GM18858 (cell line): Measurements from ENCODE around the gene RASSF5.

ENCODE experiments used
- ATAC-seq: cut with Tn5 transposase; IDR thresholded peaks from one replicate; pipeline ENCODE4 v1.9.1; 2021; ENCODE audit not compliant: unreplicated experiment

Gene RASSF5

DNA sequence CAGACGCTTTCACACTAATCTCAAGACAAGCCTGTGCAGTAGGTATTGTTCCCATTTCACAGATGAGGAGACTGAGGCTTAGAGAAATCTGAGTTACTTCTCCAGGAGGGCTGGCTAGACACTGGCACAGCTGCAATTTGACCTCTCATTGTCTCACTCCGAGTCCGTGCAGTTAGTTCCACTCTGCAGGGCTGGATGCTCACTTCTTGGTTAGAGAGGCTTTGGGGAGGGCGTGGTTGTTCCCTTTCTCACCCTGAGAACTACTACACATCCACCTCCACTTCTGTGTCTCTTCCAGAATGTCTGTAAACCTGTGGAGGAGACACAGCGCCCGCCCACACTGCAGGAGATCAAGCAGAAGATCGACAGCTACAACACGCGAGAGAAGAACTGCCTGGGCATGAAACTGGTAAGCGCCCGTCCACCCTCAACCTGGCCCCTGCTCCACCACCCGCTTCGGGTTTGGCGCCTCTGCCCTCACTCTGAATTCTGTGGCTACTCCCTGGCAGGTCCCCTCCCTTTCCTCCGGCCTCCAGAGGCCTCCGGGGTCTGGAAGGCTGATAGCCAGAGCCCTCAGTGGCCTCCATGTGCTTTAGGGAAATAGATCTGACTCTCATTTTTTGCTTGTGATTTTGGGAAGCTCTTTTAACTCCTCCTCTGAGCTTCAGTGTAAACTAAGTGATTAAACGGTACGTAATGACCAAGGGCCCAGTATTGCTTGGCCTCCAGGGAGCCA, 75.8 kb downstream of the RASSF5 start:
- no peak for ATAC-seq

DNA sequence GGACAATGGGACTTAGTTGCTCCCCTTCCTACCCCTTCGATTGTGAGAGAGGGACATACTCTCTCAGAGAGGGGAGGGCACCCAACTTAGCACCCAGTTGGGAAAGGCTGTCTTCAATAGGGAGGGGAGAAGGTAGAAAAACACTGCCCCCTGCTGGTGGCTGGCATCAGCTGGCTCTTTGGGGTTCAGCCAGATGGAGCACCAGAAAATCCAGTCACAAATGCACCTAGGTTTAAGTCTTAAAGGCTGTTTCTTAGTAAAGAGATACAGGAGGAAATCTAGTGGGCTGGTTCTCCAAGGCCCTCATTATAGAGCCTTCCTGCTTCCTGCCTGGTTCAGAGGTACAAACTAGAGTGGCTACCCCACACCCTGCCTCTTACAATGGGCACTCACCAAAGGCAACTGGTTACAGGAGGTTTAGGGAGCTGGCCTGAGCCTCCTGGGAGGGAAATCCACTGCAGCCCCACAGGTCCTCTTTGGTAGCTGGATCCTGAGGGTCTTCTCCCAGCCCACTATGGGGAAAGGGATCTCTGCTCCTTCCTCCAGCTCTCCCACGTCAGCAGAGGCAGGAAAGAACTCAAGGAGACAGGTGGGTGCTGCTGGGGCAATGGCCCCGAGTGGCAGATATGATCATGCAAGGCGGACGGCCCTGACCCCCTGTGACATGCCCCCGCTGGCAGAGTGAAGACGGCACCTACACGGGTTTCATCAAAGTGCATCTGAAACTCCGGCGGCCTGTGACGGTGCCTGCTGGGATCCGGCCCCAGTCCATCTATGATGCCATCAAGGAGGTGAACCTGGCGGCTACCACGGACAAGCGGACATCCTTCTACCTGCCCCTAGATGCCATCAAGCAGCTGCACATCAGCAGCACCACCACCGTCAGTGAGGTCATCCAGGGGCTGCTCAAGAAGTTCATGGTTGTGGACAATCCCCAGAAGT, 76.6 kb downstream of the RASSF5 start:
- ATAC-seq, result no peak

- ATAC-seq, result no peak
Measured at GRCh38 chr1:206584683-206585082, 77.4 kb downstream of the RASSF5 start.

- ATAC-seq, result no peak
Measured at GRCh38 chr1:206586501-206587445, 79.4 kb downstream of the RASSF5 start.

GRCh38 chr1:206587904-206588303, 80.6 kb downstream of the RASSF5 start:
- ATAC-seq, result no peak

GRCh38 chr1:206588492-206588891, 81.2 kb downstream of the RASSF5 start:
- ATAC-seq, result no peak

DNA sequence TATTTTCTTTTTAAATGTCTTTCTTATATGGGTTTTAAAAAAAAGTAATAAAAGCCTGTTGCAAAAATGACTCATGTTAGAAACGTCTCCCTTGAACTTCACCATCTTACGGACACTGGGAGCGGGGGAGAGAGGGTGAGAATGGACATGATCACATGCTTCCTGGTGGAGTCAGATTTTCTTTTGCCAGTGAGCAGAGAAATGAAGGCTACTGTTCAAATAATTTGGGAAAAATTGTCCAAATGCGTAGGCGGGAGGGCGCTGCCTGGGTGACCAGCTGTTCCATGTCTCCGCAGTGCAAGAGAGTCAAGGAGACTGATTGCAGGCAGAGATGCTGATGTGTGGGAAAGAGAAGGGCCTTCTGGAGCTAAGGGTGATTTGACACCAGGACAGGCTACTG, 81.9 kb downstream of the RASSF5 start:
- ATAC-seq, result no peak

DNA sequence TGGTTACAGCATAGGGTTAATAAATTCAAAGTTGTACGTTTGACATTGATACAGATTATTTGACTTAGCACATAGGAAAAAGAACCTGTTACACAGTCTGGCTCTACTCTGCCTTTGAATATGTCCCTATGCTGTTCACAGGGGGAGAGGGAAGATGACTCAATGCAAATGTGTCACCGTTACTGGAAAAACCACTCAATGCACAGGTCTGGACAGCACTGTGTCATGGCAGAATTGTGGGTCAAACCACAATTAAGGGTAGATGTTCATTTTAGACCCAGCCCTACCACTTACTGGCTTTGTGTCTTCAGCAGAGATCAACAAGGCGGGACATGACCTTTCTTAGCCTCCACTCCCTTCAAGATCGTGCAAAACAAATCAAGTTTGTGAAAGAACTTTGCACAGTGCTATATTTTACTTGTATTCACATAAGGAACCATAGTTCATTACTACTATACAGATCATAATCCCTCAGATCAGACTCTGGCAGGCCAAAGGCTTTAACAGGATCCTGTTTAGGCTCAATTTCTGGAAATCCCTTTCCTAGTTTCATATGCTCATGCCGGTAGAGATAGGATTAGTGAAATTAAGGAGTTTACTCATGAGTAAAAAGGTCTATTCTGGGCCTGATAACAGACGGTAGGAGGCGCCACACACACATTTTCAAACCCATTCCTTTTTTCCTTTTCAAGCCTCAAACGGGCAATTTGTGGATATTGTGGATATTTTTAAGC, 82.9 kb downstream of the RASSF5 start:
- ATAC-seq, result no peak

GRCh38 chr1:206591226-206591625, 83.9 kb downstream of the RASSF5 start:
- ATAC-seq, result no peak

DNA sequence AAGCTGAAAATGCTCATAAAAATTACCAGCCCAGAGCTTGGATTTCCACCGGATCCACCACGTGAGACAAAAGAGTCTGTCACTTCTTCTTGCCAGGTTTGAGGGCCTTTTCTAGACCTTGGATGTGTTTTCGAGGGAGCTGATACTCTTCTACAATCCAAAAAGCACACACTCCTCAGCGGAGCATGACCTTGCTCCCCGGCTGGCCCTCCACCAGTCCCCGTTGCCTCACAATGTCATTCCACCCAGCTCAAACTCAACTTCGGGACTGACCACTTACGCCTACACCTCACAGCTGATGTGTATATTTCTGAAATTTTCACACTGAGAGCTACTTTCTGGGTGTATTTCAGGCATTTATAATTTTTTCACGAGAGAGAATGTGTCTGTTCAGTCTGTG, 84.4 kb downstream of the RASSF5 start:
- no peak for ATAC-seq

DNA sequence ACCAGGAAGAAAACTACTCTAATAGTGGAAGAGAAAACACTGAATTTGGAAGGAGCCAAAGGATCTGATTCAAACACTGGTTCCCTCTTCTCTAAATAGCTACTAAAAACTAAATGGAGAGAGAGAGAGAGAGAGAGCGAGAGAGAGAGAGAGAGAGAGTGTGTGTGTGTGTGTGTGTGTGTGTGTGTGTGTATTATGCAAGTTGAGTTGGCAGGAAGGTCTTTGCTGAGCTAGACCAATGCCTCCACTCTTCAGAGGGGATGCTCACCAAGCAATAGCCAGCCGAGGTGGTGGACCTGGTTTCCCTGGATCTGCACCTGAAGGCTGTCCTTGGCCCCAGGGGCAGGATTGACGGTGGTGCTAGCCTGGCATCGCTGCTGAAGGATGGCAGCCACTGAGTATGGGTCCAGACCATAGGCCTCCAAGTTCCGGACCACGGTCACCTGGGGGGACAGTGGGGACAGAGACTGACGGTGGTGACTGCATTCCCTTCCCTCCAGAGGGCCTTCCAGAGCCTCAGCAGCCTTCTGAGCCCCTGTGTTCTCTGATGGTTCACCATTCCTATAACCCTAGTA, 86.1 kb downstream of the RASSF5 start:
- no peak for ATAC-seq

- no peak for ATAC-seq
Measured at GRCh38 chr1:206595581-206596318, 88.4 kb downstream of the RASSF5 start.

DNA sequence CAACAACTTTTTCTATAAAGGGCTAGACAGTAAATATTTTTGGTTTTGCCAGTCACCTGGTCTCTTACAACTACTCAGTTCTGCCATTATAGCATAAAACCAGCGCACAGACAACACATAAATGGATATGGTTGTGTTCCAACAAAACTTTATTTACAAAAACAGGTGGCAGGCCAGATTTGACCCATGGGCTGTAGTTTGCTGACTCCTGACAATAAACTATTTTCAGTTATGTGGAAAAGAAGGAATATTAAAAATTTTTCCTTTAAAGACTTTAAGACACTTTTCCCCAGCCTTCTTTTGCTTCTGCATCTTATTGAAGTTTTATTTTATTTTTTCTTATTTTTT, 89.0 kb downstream of the RASSF5 start:
- ATAC-seq, result no peak

DNA sequence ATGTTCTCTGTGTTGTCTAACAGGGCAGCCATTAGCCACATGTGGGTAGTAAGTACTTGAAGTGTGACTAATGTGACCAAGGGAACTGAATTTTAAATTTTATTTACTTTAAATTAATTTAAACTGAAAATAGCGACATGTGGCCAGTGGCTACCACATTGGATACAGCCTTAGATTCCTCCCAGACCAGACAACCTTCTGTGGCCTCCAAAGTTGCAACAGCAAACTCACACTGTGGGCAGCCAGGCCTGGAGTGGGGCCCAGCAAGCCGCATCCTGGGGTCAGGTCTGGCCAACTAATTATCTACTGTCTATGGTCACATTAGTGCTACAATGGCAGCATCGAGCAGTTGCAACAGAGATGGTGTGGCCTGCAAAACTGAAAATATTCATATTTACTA, 93.2 kb downstream of the RASSF5 start:
- ATAC-seq, result no peak

GRCh38 chr1:206604861-206605260, 97.5 kb downstream of the RASSF5 start:
- ATAC-seq, result no peak

DNA sequence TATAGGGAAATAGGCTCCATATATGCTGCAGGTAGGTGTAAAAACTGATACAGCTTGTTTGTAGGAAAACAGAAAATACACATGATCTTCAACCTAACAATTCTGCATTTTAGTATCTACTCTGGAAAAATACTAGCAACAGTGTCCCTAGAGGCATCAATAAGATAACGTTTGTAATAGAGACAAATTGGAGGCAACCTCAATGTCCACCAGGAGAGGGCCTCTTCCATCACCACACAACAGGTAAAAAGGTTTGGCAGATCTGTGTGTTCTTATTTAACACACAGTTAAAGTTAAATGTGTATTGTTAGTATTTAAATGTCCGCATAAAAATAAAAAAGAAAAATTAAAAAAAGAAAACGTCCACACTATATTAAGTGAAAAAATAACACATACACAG, 99.5 kb downstream of the RASSF5 start:
- ATAC-seq, result no peak

DNA sequence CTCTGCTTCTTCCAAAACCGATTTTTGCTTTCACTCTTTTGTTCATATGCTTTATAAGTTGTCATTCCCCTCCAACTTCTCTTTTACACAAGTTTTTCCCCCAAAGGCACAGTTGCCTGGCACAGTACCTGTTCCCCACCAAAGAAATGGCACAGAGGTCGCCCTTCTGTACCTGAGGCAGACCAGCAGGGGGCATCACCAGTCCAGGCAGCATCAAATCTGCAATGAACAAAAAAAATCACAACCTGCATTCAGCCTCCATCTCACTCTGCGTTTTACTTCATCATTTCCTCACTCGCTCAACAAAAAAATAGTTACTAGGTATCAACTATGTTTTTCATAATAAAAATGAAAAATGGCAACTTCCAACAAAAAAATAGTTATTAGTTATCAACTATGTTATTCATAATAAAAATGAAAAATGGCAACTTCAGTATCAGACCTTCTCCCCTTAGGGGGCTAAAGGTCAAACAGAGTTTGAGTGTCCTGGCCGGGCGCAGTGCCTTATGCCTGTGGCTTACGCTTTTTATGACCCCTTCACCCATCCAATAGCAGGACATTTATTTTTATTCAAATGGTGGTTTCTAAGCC, 100.9 kb downstream of the RASSF5 start:
- no peak for ATAC-seq

DNA sequence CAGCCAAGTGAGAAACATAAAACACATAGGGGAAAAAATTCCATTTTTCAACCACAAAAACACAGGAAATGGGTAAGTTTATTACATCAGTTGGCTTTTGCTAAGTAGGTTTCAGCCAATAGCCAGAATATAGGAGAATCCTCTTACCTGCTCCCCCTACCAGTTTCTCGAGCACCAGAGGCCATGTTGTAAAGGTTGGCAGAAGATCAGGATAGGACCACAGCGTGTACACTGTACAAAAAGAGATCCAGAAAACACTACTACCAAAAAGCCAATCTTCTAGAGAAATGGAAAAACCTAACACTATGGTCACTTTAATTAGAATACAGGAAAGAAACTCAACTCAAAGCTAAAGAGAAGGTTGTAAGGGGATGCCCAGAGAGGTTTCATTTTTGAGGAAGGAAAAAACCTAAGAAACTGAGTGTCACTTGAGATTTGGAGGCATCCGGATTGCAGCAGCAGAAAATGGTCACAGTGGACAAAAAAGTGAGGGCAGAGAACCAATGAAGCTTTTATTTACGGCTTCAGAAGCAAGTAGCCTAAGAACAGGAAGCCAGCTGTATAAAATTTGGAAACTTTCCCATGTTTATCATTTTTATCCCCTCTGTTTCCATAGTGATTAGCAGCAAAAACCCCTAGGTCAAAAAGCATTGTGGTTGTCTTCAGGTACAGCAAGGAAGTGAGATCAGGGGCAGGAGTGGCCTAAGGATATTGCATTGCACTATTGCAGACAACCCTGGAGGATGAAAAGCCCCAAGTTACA, 102.1 kb downstream of the RASSF5 start:
- ATAC-seq, result no peak
